ENCODE results near the gene VWA8.

- TF ChIP-seq CTCF (IDR thresholded peaks at IDR 0.05) (no peak), POLR2A (IDR thresholded peaks at IDR 0.05) (no peak)
Measured at GRCh38 chr13:41658057-41658661, 302.8 kb downstream of the VWA8 start.
